ENCODE results near the gene CD300LD.
"Not testable (repeated sequence)": the region's sequence is repeated elsewhere in the genome, so short reads cannot be mapped to it uniquely, and the experiment has no call there.

The CD300LD gene

DNA sequence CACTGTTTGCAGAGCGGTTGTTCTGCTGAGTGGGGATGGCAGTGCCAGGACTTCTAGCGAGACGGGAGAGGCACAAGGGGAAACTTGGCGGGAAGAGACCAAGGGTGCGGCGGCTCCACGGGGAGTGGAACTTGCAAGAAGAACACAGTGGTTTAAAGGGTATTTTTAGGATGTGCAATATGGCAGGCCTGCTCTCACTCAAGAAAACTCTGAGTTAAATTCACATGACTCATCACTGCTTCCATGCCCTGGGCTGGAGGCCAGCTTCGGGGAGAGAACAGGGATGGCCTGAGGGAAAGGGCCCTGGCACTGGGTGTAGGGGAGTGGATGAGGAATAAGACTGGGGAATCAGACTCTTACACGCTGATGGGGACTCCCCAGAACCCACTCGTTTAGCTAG is 13.3 kb upstream of the CD300LD start:
- no peak for DNase-seq

DNA sequence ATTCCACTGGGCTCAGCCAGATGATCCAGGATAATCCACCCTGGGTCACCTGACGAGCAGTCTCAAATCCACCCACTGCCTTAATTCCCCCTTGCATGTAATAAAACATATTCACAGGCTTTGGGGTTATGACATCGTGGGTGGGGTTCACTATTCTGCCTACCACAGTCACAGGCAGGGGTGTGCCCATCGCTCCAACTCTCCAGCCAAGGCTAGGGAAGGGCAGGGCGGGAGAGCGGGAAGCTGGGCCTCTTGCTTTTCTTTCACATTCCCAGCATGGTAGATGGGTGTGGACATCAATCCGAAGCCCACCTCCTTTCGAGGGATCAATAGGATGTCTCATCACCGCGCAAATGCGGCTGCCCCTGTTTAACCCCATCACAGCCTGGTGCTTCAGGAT is 12.7 kb upstream of the CD300LD start:
- DNase-seq = no peak

DNA sequence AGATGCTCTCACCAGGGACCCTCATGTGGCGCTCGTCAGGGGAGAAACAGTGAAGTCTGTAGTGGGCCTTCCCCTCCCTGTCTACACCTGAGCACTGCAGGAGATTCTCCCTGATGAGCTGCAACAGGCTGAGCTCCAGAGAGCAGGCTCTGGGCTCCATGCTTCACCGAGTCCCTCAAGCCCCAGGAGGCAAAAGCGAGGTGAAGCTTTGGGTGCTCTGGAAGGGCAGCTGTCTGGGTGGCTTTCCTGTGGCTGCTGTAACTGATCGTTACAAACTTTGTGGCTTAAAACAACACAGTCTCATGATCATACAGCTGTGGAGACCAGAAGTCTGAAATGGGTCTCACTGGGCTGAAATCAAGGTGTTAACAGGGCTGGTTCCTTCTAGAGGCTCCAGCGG is 12.1 kb upstream of the CD300LD start:
- DNase-seq = no peak

GRCh38 chr17:74603746-74604145 is 11.7 kb upstream of the CD300LD start:
- no peak for DNase-seq

DNA sequence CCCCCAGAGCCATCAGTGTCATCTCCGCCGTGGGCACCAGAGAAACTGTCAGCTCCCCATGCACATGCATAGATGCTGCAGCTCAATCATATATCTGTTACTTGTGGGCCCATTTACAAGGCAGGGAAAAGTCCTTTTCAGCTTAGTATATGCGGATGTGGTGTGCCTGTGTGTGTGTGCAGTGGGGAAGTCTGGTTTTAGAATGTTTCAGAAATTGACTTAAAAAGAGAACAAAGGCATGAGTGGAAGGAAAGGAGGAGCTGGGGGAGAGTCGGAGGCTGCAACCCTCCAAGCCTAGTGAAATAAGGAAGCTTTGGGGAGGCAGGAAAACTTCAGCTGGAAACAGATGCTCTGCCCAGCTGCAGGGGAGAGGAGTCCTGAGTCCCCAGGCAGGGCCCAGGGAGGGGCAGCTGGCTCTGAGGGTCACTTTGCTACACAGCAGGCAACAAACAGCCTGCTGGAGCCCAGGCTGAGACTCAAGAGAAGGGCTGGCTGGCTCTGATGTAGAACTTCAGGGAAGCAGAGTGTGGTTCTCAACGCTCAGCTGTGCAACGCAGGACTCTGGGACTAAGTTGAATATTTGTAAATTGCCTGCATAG is 11.1 kb upstream of the CD300LD start:
- no peak for DNase-seq

GRCh38 chr17:74601944-74602572 is 10.0 kb upstream of the CD300LD start:
- no peak for DNase-seq

GRCh38 chr17:74599448-74599939 is 7.4 kb upstream of the CD300LD start:
- DNase-seq = no peak

- no peak for DNase-seq
Observed at GRCh38 chr17:74599023-74599399, 6.9 kb upstream of the CD300LD start.

DNA sequence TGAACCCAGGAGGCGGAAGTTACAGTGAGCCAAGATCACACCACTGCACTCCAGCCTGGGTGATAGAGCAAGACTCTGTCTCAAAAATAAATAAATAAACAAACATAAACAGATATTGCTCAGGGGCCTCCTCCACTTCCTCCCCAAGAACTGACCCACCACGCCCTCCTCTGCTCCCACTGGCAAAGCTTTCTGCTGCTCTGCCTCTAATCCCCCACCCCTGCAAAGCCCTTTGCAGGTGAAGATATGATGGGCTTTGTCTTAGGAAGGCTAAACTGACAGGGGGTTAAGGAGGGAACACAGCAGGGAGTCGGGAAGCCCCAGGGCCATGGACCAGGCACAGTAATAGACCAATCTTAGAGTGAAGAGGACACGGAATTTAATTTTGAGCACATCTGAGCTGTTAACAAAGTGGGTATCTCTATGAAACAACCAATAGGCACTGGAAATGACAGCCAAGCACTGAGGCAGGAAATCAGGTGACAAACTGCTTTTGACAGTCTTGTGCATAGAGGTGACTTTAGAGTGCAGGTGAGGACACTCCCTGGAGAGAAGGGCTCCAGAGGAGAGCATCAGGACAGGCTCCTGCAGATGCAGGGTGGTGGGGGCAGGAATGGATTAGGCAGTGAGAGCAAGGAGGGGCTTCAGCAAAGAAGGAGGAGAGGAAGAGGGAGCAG is 6.4 kb upstream of the CD300LD start:
- no peak for DNase-seq

- no peak for DNase-seq
Observed at GRCh38 chr17:74597069-74597790, 5.1 kb upstream of the CD300LD start.

GRCh38 chr17:74595037-74595750 is 3.1 kb upstream of the CD300LD start:
- no peak for DNase-seq

GRCh38 chr17:74591503-74591902 is 580 bp downstream of the CD300LD start:
- no peak for DNase-seq

DNA sequence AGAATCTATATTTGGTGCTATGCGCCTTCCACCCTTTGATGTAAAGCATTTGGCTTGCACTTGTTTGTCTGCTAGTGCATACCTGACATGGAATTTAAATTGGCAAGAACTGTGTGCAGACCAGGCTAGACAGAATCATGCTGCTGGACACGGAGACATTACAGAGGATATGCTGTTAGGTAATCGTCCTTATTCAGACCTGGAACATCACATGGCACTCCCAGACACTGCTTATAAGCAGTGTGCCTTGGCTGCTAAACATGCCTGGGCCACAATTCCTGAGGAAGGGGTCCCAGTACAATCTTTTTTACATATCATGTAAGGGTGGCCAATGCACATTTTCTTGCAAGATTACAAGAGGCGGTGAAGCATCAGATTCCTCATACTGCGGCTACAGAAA is 6.4 kb downstream of the CD300LD start:
- DNase-seq = no peak

DNA sequence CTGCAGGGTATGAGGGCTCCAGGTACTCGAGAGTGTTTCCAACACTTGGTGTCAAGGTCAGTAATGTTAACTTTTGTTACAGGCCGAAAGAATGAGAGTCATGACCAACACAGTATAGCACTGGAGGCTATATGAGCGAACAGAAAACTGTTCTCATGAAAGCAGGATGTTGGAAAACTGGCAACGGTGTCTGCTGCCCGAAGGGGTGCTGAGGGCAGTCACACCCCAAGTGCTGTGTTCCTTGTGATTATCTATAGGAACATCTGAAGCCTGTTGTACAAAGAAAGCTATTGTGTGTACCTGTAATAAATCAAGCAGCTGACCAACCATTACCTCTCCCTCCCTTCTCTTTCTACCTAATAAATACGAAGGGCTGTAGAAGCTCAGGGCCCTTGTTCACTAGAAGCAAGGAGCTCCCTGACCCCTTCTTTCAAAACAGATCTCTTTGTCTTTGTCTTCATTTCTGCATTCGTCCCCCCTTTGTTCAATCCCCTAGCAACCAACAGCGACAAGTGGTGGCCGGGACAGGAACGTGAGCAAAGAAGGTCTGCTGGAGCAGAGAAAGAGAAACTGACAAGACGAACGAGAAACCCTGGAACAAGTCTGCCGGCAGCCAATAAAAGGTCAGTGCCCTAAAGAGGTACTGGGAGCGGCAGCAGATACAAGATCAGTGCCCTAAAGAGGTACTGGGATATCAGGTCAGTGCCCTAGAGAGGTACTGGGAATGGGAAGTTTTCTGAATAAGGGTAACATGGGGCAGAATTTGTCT is 7.6 kb downstream of the CD300LD start:
- DNase-seq = no peak

- DNase-seq = no peak
Observed at GRCh38 chr17:74582633-74583032, 9.4 kb downstream of the CD300LD start.

DNA sequence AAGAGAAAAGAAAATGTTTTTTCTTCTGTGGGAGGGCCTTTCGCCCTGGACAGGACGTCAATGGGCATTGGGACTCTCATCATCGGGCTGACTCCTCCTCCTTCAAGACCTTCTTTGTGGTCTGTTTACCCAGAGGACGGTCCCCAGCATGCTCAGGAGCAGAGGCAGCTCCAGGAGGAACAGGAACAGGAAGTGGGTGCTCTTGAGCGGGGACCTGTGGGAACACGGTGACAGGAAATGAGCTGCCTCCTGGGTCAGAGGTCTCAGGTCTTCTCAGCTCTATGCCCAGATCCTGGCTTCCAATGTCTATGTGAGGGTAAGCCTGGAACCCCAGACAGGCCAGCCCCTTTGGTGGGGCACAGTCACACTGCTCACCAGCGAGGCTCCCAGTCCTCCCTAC is 12.2 kb downstream of the CD300LD start:
- DNase-seq = no peak

DNA sequence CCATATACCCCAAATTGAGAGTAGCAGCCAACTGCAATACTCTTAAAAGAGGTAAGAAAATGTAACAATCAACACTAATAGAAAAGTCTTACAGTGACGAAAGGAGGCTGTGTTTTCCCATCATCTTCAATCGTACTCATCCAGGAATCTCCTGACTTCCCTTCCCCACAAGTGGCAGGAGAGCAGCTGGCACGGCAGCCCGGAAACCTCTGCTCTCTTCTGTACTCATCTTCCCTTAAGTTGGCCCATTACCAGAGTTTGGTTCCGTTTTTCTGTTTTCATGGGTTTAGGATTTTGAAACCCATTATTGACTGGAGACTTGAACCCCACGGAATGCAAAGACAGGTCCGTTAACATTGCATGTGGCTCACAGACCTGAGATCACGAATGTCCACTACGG is 13.1 kb downstream of the CD300LD start:
- DNase-seq = no peak

GRCh38 chr17:74574489-74575142 is 17.5 kb downstream of the CD300LD start:
- DNase-seq = no peak

DNA sequence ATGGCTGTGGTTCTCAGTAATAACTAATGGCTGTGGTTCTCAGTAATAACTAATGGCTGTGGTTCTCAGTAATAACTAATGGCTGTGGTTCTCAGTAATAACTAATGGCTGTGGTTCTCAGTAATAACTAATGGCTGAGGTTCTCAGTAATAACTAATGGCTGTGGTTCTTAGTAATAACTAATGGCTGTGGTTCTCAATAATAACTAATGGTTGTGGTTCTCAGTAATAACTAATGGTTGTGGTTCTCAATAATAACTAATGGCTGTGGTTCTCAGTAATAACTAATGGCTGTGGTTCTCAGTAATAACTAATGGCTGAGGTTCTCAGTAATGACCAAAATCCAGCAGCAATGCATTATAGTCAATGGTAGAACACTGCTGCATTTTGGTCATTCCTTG is 18.4 kb downstream of the CD300LD start:
- DNase-seq = not testable (repeated sequence)

DNA sequence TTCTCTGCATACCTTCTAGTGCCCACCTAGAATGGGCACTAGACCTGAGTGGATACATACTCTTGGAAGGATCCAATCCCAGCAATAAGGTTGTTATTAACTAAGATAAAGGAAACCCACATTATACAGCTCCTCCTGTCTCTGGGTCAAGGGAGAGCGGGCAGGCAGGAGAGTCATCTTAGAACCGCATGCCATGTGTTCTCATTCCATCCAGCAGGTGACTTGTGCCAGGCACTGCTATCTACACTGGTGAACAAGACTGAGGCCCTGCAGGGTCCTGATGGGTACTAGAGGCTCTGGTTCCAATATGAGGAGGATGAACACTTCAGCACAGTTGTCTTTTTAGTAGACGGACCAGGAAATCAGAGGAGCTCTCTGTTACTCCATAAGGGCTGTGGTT is 18.9 kb downstream of the CD300LD start:
- no peak for DNase-seq

DNA sequence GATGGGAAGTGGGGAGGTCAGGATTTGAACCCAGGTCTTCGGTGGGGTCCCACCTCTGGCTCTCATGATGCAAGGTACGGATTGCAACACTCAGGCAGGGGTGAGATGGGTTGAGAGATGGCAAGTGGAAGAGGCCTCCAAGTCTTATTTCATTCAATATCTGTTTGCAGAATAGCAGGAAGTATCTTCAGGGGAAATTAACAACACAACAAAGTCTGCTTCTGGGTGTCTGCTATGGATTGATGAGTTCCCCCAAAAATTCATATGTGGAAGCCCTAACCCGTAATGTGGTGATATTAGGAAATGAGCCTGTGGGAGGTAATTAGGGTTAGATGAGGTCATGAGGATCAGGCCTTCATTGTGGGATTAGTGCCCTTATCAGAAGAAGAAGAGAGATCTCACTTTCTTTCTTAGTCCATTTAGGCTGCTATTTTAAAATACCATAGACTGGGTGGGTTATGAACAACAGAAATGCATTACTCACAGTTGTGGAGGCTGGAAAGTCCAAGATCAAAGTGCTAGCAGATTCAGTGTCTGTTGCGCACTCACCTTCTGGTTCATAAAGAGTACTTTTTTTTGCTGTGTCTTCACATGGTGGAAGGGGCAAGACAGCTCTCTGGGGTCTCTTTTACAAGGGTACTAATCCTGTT is 20.3 kb downstream of the CD300LD start:
- no peak for DNase-seq
